ENCODE data around the gene CCL3. TPM values are rescaled to one million over a fixed set of nuclear protein-coding genes. Genes with fewer than 3 reads are reported as not detected.

The CCL3 gene
- total RNA-seq, 3 donors from 2014 or later (not counting 1 experiment from before 2014, with no cell fraction given), result 381 to 547 (median 450) TPM

- H3K9me3 Mint-ChIP-seq, result peaks cover 0 to 2% of the 10 kb centered on the region in 2 donors
- TF ChIP-seq, protein P1, sequence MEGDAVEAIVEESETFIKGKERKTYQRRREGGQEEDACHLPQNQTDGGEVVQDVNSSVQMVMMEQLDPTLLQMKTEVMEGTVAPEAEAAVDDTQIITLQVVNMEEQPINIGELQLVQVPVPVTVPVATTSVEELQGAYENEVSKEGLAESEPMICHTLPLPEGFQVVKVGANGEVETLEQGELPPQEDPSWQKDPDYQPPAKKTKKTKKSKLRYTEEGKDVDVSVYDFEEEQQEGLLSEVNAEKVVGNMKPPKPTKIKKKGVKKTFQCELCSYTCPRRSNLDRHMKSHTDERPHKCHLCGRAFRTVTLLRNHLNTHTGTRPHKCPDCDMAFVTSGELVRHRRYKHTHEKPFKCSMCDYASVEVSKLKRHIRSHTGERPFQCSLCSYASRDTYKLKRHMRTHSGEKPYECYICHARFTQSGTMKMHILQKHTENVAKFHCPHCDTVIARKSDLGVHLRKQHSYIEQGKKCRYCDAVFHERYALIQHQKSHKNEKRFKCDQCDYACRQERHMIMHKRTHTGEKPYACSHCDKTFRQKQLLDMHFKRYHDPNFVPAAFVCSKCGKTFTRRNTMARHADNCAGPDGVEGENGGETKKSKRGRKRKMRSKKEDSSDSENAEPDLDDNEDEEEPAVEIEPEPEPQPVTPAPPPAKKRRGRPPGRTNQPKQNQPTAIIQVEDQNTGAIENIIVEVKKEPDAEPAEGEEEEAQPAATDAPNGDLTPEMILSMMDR (IDR thresholded peaks at IDR 0.05), result no peak
- Histone ChIP-seq H3K9me3 (ENCODE audit: control insufficient read depth, insufficient read depth, low read length) (no peaks in the 10 kb centered on the region), H3K4me3 (ENCODE audit: low read length) (no peak overlapping the region), H3K4me1 (ENCODE audit: control insufficient read depth, insufficient read depth, low read length) (peaks cover 5% of the 10 kb centered on the region), H3K27ac (ENCODE audit: low read length) (no peak overlapping the region), H3K36me3 (ENCODE audit: control insufficient read depth, insufficient read depth, low read length) (no peaks in the 10 kb centered on the region), H3K27me3 (ENCODE audit: control insufficient read depth, insufficient read depth, low read length) (no peaks in the 10 kb centered on the region)
- no peaks in the 10 kb centered on the region for H3K36me3 Mint-ChIP-seq
- ATAC-seq, result no peak
- no peak overlapping the region for H3K27ac Mint-ChIP-seq
- no peak for DNase-seq
- intact Hi-C loops (cut with micrococcal nuclease), result no loop called here
- WGBS (ENCODE audit: insufficient coverage), result 94% methylated on average over 7 of the region's 7 CpGs
- H3K4me1 Mint-ChIP-seq, result peaks cover 47 to 50% of the 10 kb centered on the region in 2 donors
- no peaks in the 10 kb centered on the region for H3K27me3 Mint-ChIP-seq (ENCODE audit: low read depth in 2 of 2)
- H3K4me3 Mint-ChIP-seq, result no peak overlapping the region
Observed at GRCh38 chr17:36059406-36059805, 30.5 kb downstream of the CCL3 start.

- ATAC-seq, result no peak
- no peak for DNase-seq
- no peak overlapping the region for H3K4me3 ChIP-seq (ENCODE audit: low read length)
- no peaks in the 10 kb centered on the region for H3K36me3 Mint-ChIP-seq
- intact Hi-C loops (cut with micrococcal nuclease), result no loop called here
- H3K4me3 Mint-ChIP-seq, result no peak overlapping the region
- H3K36me3 ChIP-seq (ENCODE audit: control insufficient read depth, insufficient read depth, low read length), result no peaks in the 10 kb centered on the region
- H3K27me3 ChIP-seq (ENCODE audit: control insufficient read depth, insufficient read depth, low read length), result no peaks in the 10 kb centered on the region
- H3K9me3 ChIP-seq (ENCODE audit: control insufficient read depth, insufficient read depth, low read length), result no peaks in the 10 kb centered on the region
- H3K27ac Mint-ChIP-seq, result no peak overlapping the region
- no peaks in the 10 kb centered on the region for H3K9me3 Mint-ChIP-seq
- no peaks in the 10 kb centered on the region for H3K27me3 Mint-ChIP-seq (ENCODE audit: low read depth in 2 of 2)
- H3K4me1 ChIP-seq (ENCODE audit: control insufficient read depth, insufficient read depth, low read length), result no peaks in the 10 kb centered on the region
- H3K27ac ChIP-seq (ENCODE audit: low read length), result no peak overlapping the region
- H3K4me1 Mint-ChIP-seq, result peaks cover 33 to 36% of the 10 kb centered on the region in 2 donors
- TF ChIP-seq, protein P1 (IDR thresholded peaks at IDR 0.05), result no peak
Observed at GRCh38 chr17:36057911-36058310, 32.0 kb downstream of the CCL3 start.

- H3K27me3 Mint-ChIP-seq (ENCODE audit: low read depth in 2 of 2), result no peaks in the 10 kb centered on the region
- Histone ChIP-seq H3K27me3 (ENCODE audit: control insufficient read depth, insufficient read depth, low read length) (no peaks in the 10 kb centered on the region), H3K27ac (ENCODE audit: low read length) (no peak overlapping the region), H3K9me3 (ENCODE audit: control insufficient read depth, insufficient read depth, low read length) (no peaks in the 10 kb centered on the region), H3K36me3 (ENCODE audit: control insufficient read depth, insufficient read depth, low read length) (no peaks in the 10 kb centered on the region), H3K4me3 (ENCODE audit: low read length) (no peak overlapping the region), H3K4me1 (ENCODE audit: control insufficient read depth, insufficient read depth, low read length) (no peaks in the 10 kb centered on the region)
- DNase-seq (no peak), ATAC-seq (no peak)
- H3K36me3 Mint-ChIP-seq, result peaks cover 15% of the 10 kb centered on the region
- no peak overlapping the region for H3K27ac Mint-ChIP-seq
- peaks cover 17 to 21% of the 10 kb centered on the region in 2 donors for H3K4me1 Mint-ChIP-seq
- TF ChIP-seq, protein P1 (IDR thresholded peaks at IDR 0.05), result no peak
- intact Hi-C loops (cut with micrococcal nuclease), result no loop called here
- no peak overlapping the region for H3K4me3 Mint-ChIP-seq
- no peaks in the 10 kb centered on the region for H3K9me3 Mint-ChIP-seq
- 76% methylated on average over 4 of the region's 4 CpGs for WGBS (ENCODE audit: insufficient coverage)
Observed at GRCh38 chr17:36055921-36056520, 33.9 kb downstream of the CCL3 start.

DNA sequence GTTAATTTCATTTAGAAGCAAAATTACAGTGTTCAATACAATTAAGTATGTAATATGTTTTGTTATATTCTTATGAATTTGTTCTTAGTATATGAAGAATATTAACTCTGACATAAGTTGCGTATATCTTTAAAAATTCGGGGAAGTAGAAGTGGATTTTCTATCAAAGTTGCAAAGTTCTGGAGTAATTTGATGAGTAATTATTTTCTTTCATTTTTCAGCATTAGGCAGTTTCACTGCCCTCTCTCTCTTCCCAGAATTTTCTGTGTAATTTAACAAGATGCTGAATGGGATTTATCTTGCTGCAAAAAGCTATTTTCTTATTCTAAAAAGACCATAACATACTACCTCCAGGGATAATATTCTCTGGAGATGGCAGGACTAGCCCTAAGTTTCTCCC is 34.8 kb downstream of the CCL3 start:
- H3K4me3 Mint-ChIP-seq, result no peak overlapping the region
- peaks cover 20% of the 10 kb centered on the region for H3K36me3 Mint-ChIP-seq
- DNase-seq, result no peak
- intact Hi-C loops (cut with micrococcal nuclease), result no loop called here
- H3K27ac Mint-ChIP-seq, result no peak overlapping the region
- no peaks in the 10 kb centered on the region for H3K4me1 ChIP-seq (ENCODE audit: control insufficient read depth, insufficient read depth, low read length)
- H3K27ac ChIP-seq (ENCODE audit: low read length), result no peak overlapping the region
- no peak overlapping the region for H3K4me3 ChIP-seq (ENCODE audit: low read length)
- no peaks in the 10 kb centered on the region for H3K36me3 ChIP-seq (ENCODE audit: control insufficient read depth, insufficient read depth, low read length)
- no peaks in the 10 kb centered on the region for H3K9me3 ChIP-seq (ENCODE audit: control insufficient read depth, insufficient read depth, low read length)
- peaks cover 16 to 20% of the 10 kb centered on the region in 2 donors for H3K4me1 Mint-ChIP-seq
- H3K27me3 Mint-ChIP-seq (ENCODE audit: low read depth in 2 of 2), result no peaks in the 10 kb centered on the region
- 94% methylated on average over 2 of the region's 2 CpGs for WGBS (ENCODE audit: insufficient coverage)
- no peaks in the 10 kb centered on the region for H3K9me3 Mint-ChIP-seq
- TF ChIP-seq, protein P1 (IDR thresholded peaks at IDR 0.05), result no peak
- H3K27me3 ChIP-seq (ENCODE audit: control insufficient read depth, insufficient read depth, low read length), result no peaks in the 10 kb centered on the region
- ATAC-seq, result no peak
